HepG2 (cell line): ENCODE data around the gene IFT43. TPM values are rescaled to one million over a fixed set of nuclear protein-coding genes. Genes with fewer than 3 reads are reported as not detected.

Source experiments
- ATAC-seq: fragments of 200-7000 bp; cut with Tn5 transposase; 3 replicates; pipeline ENCODE4 v1.9.1; 2020; ENCODE audit warnings: mild to moderate bottlenecking, moderate library complexity
- BruUV-seq: library from RNA; stranded (reverse); fragments of 400-500 nt; replicated peaks from 2 replicates; lab custom pipeline; 2021; lab: Mats Ljungman, UMichigan
- CTCF ChIA-PET: fragments of 300-600 bp; formaldehyde crosslinking; extraction: SDS; loops from one replicate; lab custom pipeline; 2021; ENCODE audit warnings: low total read pairs, inconsistent platforms, low intra/inter-chr PET ratio; lab: Yijun Ruan, JAX
- POLR2A ChIA-PET: fragments of 350-600 bp; sonication (Branson Sonifier 250); formaldehyde crosslinking; loops from one replicate; lab custom pipeline; 2020; ENCODE audit warnings: antibody characterized with exemption, inconsistent platforms; lab: Yijun Ruan, JAX
- DNase-seq: peaks from one replicate; pipeline ENCODE4 v3.0.0-alpha.2; 2015; ENCODE audit warnings: low spot score
- FAIRE-seq: peaks from 3 replicates; lab custom pipeline; 2011; peaks lifted over from hg19 to GRCh38; lab: Jason Lieb, UNC
- H2AFZ ChIP-seq: one replicate; pipeline ENCODE4 v1.6.1; 2011; ENCODE audit warnings: low read length, inconsistent platforms
- H3K27ac ChIP-seq: fragments of 300-600 bp; 3 replicates; pipeline ENCODE4 v1.8.0; 2011; ENCODE audit warnings: mixed run types, mild to moderate bottlenecking, mixed read lengths, low read length, inconsistent platforms; ENCODE audit not compliant: insufficient read depth; ENCODE audit errors: extremely low read length
- H3K27me3 ChIP-seq, 2 experiments: fragments of 200-600 bp in 1 of 2; 2 replicates in 1 of 2; 3 replicates in 1 of 2; pipeline versions ENCODE4 v1.6.0 to v1.8.0; 2011; ENCODE audit warnings: low read length in 2 of 2, mild to moderate bottlenecking in 2 of 2, moderate library complexity in 2 of 2, inconsistent platforms in 1 of 2; ENCODE audit not compliant: insufficient read depth in 2 of 2, control insufficient read depth in 1 of 2
- H3K36me3 ChIP-seq, 2 experiments: fragments of 200-600 bp in 1 of 2; replicated peaks in 1 of 2; 2 replicates in 1 of 2; 3 replicates in 1 of 2; pipeline versions ENCODE4 v1.5.1 to v1.8.0; 2011; ENCODE audit warnings: low read length in 2 of 2, inconsistent platforms in 1 of 2; ENCODE audit not compliant: insufficient read depth in 2 of 2, control insufficient read depth in 1 of 2
- H3K4me1 ChIP-seq: 2 replicates; pipeline ENCODE4 v1.5.1; 2012; ENCODE audit warnings: low read length, inconsistent platforms; ENCODE audit not compliant: insufficient read depth
- H3K4me2 ChIP-seq: 2 replicates; pipeline ENCODE4 v1.6.0; 2011; ENCODE audit warnings: low read depth, low read length, inconsistent platforms
- H3K4me3 ChIP-seq, 3 experiments: fragments of 200-600 bp in 1 of 3; sonication (generic), shearing (Covaris generic) in 1 of 3; replicated peaks in 1 of 3; 2 replicates each; pipeline ENCODE4 v1.5.1; 2011 to 2016; ENCODE audit warnings: low read length in 3 of 3, inconsistent platforms in 2 of 3, low read depth in 2 of 3, mild to moderate bottlenecking in 2 of 3, control low read depth in 1 of 3, mixed read lengths in 1 of 3; ENCODE audit not compliant: insufficient read depth in 1 of 3
- H3K79me2 ChIP-seq: one replicate; pipeline ENCODE4 v1.6.1; 2011; ENCODE audit warnings: low read length, inconsistent platforms; ENCODE audit not compliant: insufficient read depth
- H3K9ac ChIP-seq: 2 replicates; pipeline ENCODE4 v1.6.0; 2011; ENCODE audit warnings: mild to moderate bottlenecking, low read depth, low read length, inconsistent platforms; ENCODE audit not compliant: insufficient read depth
- H3K9me3 ChIP-seq: 2 replicates; pipeline ENCODE4 v1.5.1; 2012; ENCODE audit warnings: mild to moderate bottlenecking, low read length
- H4K20me1 ChIP-seq: 2 replicates; pipeline ENCODE4 v1.6.0; 2011; ENCODE audit warnings: inconsistent platforms, mild to moderate bottlenecking, low read length, moderate library complexity; ENCODE audit not compliant: insufficient read depth
- ETV6 ChIP-seq: sonication (generic); formaldehyde crosslinking; conservative IDR thresholded peaks from 2 replicates; pipeline ENCODE4 v1.4.0; 2020; ENCODE audit warnings: missing genetic modification reagents
- KMT2B ChIP-seq: IDR thresholded peaks from 2 replicates; pipeline ENCODE4 v1.6.1; 2016; ENCODE audit warnings: missing genetic modification reagents, missing compliant biosample characterization
- MXD1 ChIP-seq: sonication (generic); formaldehyde crosslinking; IDR thresholded peaks from 2 replicates; pipeline ENCODE4 v1.4.0; 2020; ENCODE audit warnings: mild to moderate bottlenecking, missing genetic modification reagents
- NPAS2 ChIP-seq: sonication (generic); formaldehyde crosslinking; IDR thresholded peaks from 2 replicates; pipeline ENCODE4 v1.8.0; 2022; ENCODE audit warnings: mild to moderate bottlenecking, missing genetic modification reagents, borderline replicate concordance
- NR2F2 ChIP-seq: IDR thresholded peaks from 2 replicates; pipeline ENCODE4 v1.6.1; 2012; ENCODE audit warnings: low read depth, inconsistent platforms, borderline replicate concordance
- SKIL ChIP-seq: sonication (generic); formaldehyde crosslinking; IDR thresholded peaks from 2 replicates; pipeline ENCODE4 v1.8.0; 2022; ENCODE audit warnings: missing genetic modification reagents, mild to moderate bottlenecking, moderate library complexity, borderline replicate concordance
- SNAPC4 ChIP-seq: sonication (generic); formaldehyde crosslinking; IDR thresholded peaks from 2 replicates; pipeline ENCODE4 v1.4.0; 2020; ENCODE audit warnings: mild to moderate bottlenecking, missing genetic modification reagents
- ZBTB44 ChIP-seq: sonication (generic); formaldehyde crosslinking; IDR thresholded peaks from 2 replicates; pipeline ENCODE4 v1.4.0; 2020; ENCODE audit warnings: missing genetic modification reagents
- ZNF839 ChIP-seq: sonication (generic); formaldehyde crosslinking; IDR thresholded peaks from 2 replicates; pipeline ENCODE4 v1.4.0; 2020; ENCODE audit warnings: missing genetic modification reagents, mild to moderate bottlenecking, borderline replicate concordance
- WGBS: methylation state at CpG from one replicate; pipeline ENCODE4 v1.1.6; 2017; ENCODE audit warnings: low lambda C conversion rate; 5-methylcytosine and 5-hydroxymethylcytosine counted together
- in situ Hi-C: cut with HindIII; loops from 2 replicates; pipeline ENCODE4 v1.10.0; 2017; ENCODE audit warnings: low pct_unique_long_range_greater_than_20kb; ENCODE audit not compliant: extremely low pct_ligation_motif_present
- intact Hi-C: fragments of 100-400 bp; cut with micrococcal nuclease; formaldehyde crosslinking; loops from one replicate; pipeline ENCODE4 v1.10.0; 2022; ENCODE audit not compliant: unreplicated experiment
- polyA plus RNA-seq, 8 experiments: library from polyadenylated mRNA; depleted of rRNA in 3 of 8; stranded (reverse) in 7 of 8; unstranded in 1 of 8; fragments of >200 nt; fragmentation: Illumina TruSeq in 4 of 8; extraction: Trizol in 4 of 8; gene quantifications; 2 replicates each; pipeline versions ENCODE4 v1.2.1 to v1.2.3, GENCODE V29; 2011 to 2016; ENCODE audit warnings: low read depth in 4 of 8, missing spikeins in 1 of 8, mixed read lengths in 1 of 8; ENCODE audit not compliant: insufficient read depth in 1 of 8
- total RNA-seq, 5 experiments: library from RNA; depleted of rRNA; stranded (reverse); fragments of >200 nt; fragmentation: Illumina TruSeq; extraction: Trizol; gene quantifications; 2 replicates each; pipeline ENCODE4 v1.2.3, GENCODE V29; 2016; ENCODE audit warnings: low read depth in 1 of 5

Gene IFT43
- total and polyA plus RNA-seq, 2 of the 13 experiments (the other 11 are each of a cell fraction or from before 2014, with no cell fraction given) = 0.15 to 0.55 TPM

- Histone ChIP-seq H3K36me3 (no peaks in the 10 kb centered on the region), H3K27ac (no peak overlapping the region), H2AFZ (no peak overlapping the region), H3K4me2 (no peak overlapping the region), H3K9ac (no peak overlapping the region), H3K79me2 (no peaks in the 10 kb centered on the region), H3K4me1 (no peaks in the 10 kb centered on the region), H4K20me1 (no peaks in the 10 kb centered on the region), H3K27me3 (peaks cover 0 to 11% of the 10 kb centered on the region in 2 experiments; a peak in 2 of 5 replicates), H3K9me3 (no peaks in the 10 kb centered on the region), H3K4me3 (no peak overlapping the region)
- ATAC-seq = no peak
- POLR2A ChIA-PET = no interaction called here
- CTCF ChIA-PET = no interaction called here
- FAIRE-seq = no peak
- WGBS = 33% methylated on average over 3 of the region's 3 CpGs
- no TSS peak for BruUV-seq
- in situ Hi-C loops (no loop called here), intact Hi-C loops (no loop called here)
- DNase-seq = no peak
- TF ChIP-seq NPAS2 (no peak), SKIL (CRISPR knock-in tag) (no peak), NR2F2 (no peak), SNAPC4 (CRISPR knock-in tag) (no peak), KMT2B (no peak), ZBTB44 (no peak), ZNF839 (CRISPR knock-in tag) (no peak), MXD1 (CRISPR knock-in tag) (no peak), ETV6 (CRISPR knock-in tag) (no peak)
These were observed 144.5 kb downstream of the IFT43 start for GRCh38 chr14:76129851-76130576.
